PC-9 (cell line): ENCODE data around the gene FAM20C. TPM values are rescaled to one million over a fixed set of nuclear protein-coding genes. Genes with fewer than 3 reads are reported as not detected.

ENCODE experiments used
- BruUV-seq: library from RNA; stranded (reverse); fragments of 400-500 nt; replicated peaks from 2 replicates; lab custom pipeline; 2021; lab: Mats Ljungman, UMichigan
- CTCF ChIA-PET: fragments of 300-600 bp; sonication (Branson Sonifier 250); formaldehyde crosslinking; loops from one replicate; lab custom pipeline; 2022; ENCODE audit warnings: antibody characterized with exemption; lab: Charles Lee
- POLR2A ChIA-PET: fragments of 300-600 bp; sonication (Branson Sonifier 250); formaldehyde crosslinking; loops from one replicate; lab custom pipeline; 2022; ENCODE audit warnings: antibody characterized with exemption; ENCODE audit not compliant: unreplicated experiment; lab: Charles Lee
- DNase-seq, 2 experiments: peaks; one replicate each; pipeline versions ENCODE4 v3.0.0 to v3.0.0-alpha.2; 2015 to 2022; ENCODE audit warnings: mixed read lengths in 1 of 2
- H2AFZ ChIP-seq: fragments of 200-600 bp; sonication (generic); 2 replicates; pipeline ENCODE4 v1.8.1; 2017; ENCODE audit warnings: antibody characterized with exemption
- H3F3A ChIP-seq: fragments of 200-600 bp; sonication (generic); 2 replicates; pipeline ENCODE4 v1.8.1; 2017; ENCODE audit warnings: antibody characterized with exemption, mild to moderate bottlenecking, low read depth; ENCODE audit not compliant: insufficient read depth
- H3K27ac ChIP-seq: fragments of 200-600 bp; sonication (generic); 2 replicates; pipeline ENCODE4 v1.6.1; 2016; ENCODE audit warnings: mixed run types
- H3K27me3 ChIP-seq: fragments of 200-600 bp; sonication (generic); 2 replicates; pipeline ENCODE4 v1.6.1; 2016; ENCODE audit warnings: low read depth, mixed run types; ENCODE audit not compliant: insufficient read depth
- H3K36me3 ChIP-seq: fragments of 200-600 bp; sonication (generic); 2 replicates; pipeline ENCODE4 v1.6.1; 2016; ENCODE audit warnings: low read depth, mixed run types
- H3K4me1 ChIP-seq: fragments of 200-600 bp; sonication (generic); replicated peaks from 2 replicates; pipeline ENCODE4 v1.6.1; 2016; ENCODE audit warnings: mixed run types; ENCODE audit not compliant: insufficient read depth
- H3K4me2 ChIP-seq: fragments of 200-600 bp; sonication (generic); 2 replicates; pipeline ENCODE4 v1.6.1; 2017; ENCODE audit warnings: mixed run types
- H3K4me3 ChIP-seq: fragments of 200-600 bp; sonication (generic); 2 replicates; pipeline ENCODE4 v1.6.1; 2016; ENCODE audit warnings: mixed run types
- H3K79me2 ChIP-seq: fragments of 200-600 bp; sonication (generic); 2 replicates; pipeline ENCODE4 v1.6.1; 2017; ENCODE audit warnings: low read depth, mixed run types
- H3K9me2 ChIP-seq: fragments of 200-600 bp; sonication (generic); 2 replicates; pipeline ENCODE4 v1.8.1; 2017; ENCODE audit warnings: mild to moderate bottlenecking; ENCODE audit not compliant: insufficient read depth
- H3K9me3 ChIP-seq: fragments of 200-600 bp; sonication (generic); 2 replicates; pipeline ENCODE4 v1.8.1; 2016; ENCODE audit warnings: low read depth; ENCODE audit not compliant: insufficient read depth
- H4K20me1 ChIP-seq: fragments of 200-600 bp; sonication (generic); 2 replicates; pipeline ENCODE4 v1.8.1; 2017; ENCODE audit not compliant: insufficient read depth
- CTCF ChIP-seq: fragments of 200-600 bp; sonication (generic); conservative IDR thresholded peaks from 2 replicates; pipeline ENCODE4 v1.6.1; 2017; ENCODE audit warnings: mixed run types, antibody characterized with exemption, mild to moderate bottlenecking, moderate library complexity
- EZH2 ChIP-seq: fragments of 200-600 bp; sonication (generic); IDR thresholded peaks from 2 replicates; pipeline ENCODE4 v1.8.0; 2017; ENCODE audit warnings: antibody characterized with exemption, low read depth
- intact Hi-C: fragments of 100-400 bp; cut with micrococcal nuclease; formaldehyde crosslinking; loops from one replicate; pipeline ENCODE4 v1.10.0; 2022; ENCODE audit not compliant: unreplicated experiment
- total RNA-seq: library from RNA; stranded (reverse); gene quantifications from 2 replicates; pipeline ENCODE4 v1.2.3, GENCODE V29; 2021

Gene FAM20C
- total RNA-seq, 1 experiment from 2014 or later = 31.0 TPM

GRCh38 chr7:163298-163695, 29.1 kb upstream of the FAM20C start:
- H3K36me3 ChIP-seq = no peaks in the 10 kb centered on the region
- H3K4me2 ChIP-seq = no peak overlapping the region
- no peak for TF ChIP-seq CTCF
- TF ChIP-seq EZH2 = no peak
- no peak for DNase-seq
- H3K9me3 ChIP-seq = no peaks in the 10 kb centered on the region
- H4K20me1 ChIP-seq = no peaks in the 10 kb centered on the region
- CTCF ChIA-PET = no interaction called here
- no TSS peak for BruUV-seq
- H3K4me1 ChIP-seq = no peaks in the 10 kb centered on the region
- intact Hi-C loops = no loop called here
- no peak overlapping the region for H3K4me3 ChIP-seq
- peaks cover 4% of the 10 kb centered on the region; the same call in 1 of the 2 replicates for H3F3A ChIP-seq
- no peaks in the 10 kb centered on the region for H3K79me2 ChIP-seq
- POLR2A ChIA-PET = no interaction called here
- H3K27me3 ChIP-seq = peaks cover 64% of the 10 kb centered on the region
- H2AFZ ChIP-seq = no peak overlapping the region
- H3K27ac ChIP-seq = no peak overlapping the region
- H3K9me2 ChIP-seq = no peaks in the 10 kb centered on the region

DNA sequence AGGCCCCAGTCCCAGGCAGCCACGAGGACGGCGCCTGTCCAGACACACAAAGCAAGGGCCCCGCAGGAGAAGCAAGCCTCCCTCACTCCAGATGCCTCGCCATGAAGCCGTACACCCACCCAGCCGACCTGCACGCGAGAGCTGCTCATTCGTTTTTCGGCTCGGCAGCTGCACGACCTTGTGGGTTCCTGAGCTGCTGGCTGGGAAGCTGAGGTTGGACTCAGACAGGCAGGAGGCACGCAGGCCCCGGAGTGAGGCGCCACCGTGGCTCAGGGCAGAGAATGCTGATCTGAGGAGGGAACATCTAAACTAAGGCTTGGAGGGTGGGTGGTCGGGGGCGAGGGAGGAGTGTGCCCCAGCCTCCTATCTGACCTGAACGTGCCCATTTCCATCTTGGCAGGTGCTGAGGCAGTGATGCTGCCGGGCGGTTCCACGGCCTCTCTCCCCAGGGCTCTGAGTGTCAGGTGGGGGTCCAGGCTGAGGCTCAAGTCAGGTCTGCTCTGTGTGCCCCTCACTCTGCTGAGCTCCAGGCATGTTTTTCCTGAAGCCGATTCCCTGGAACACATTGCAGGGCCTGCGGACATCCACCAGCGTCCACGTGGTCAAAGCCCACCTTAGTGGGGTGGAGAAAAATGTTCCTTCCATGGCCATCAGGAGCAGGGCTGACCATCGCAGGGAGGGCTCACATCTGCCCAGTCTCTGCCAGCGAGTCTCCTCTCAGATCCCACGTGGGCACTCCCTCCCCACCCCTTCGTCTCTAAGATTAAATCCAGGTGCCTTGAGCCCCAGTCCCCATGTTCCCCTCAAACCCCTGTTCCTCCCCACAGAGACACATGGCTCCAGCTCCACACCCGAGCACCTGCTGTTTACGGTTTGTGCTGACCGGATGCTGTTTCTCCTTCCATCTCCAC, 28.1 kb upstream of the FAM20C start:
- Histone ChIP-seq H3K36me3 (no peaks in the 10 kb centered on the region), H3K9me2 (no peaks in the 10 kb centered on the region), H2AFZ (no peak overlapping the region), H3K9me3 (no peaks in the 10 kb centered on the region), H3K27ac (no peak overlapping the region), H3K4me3 (no peak overlapping the region), H3K27me3 (peaks cover 73% of the 10 kb centered on the region), H4K20me1 (no peaks in the 10 kb centered on the region), H3F3A (peaks cover 4% of the 10 kb centered on the region; the same call in 1 of the 2 replicates), H3K79me2 (no peaks in the 10 kb centered on the region), H3K4me2 (no peak overlapping the region), H3K4me1 (no peaks in the 10 kb centered on the region)
- DNase-seq = no peak
- no TSS peak for BruUV-seq
- CTCF ChIA-PET = no interaction called here
- TF ChIP-seq CTCF (no peak), EZH2 (no peak)
- POLR2A ChIA-PET = no interaction called here
- intact Hi-C loops = no loop called here

DNA sequence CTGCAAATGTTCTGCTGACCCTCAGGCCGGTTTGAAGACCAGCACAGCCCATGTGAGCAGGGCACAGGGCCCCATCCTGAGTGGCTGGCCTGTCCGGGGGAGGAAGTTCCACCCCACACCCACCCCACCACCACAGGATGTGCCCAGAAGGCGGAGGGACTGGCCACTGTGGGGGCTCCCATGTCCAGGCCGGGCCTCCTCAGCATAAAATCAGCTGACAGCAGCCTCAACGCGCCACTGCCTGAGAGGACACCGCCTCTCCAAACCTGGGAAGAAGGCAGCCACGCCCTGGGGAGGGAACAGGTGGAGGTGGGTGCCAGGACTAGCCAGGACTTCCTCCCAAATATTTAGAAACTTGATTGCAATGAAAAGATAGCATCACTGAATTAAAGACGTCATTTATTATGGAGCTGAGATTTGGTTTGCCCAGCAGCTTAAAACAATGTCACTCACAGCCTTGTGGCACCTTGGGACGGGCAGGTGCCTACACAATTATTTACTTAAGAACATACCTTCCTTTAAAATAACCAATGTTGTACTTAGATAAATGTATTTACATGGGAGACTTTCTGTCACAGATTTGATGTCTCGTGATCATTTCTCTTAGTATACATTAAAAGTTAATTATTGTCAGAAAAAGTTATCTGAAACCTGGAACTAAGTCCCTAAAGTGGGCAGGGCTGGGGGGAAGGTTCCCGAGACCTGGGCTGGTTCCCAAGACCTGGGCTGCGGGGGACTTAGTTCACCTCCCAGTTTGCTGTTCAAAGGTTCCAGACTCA, 27.3 kb upstream of the FAM20C start:
- Histone ChIP-seq H3K27ac (no peak overlapping the region), H3K4me2 (no peak overlapping the region), H3K36me3 (no peaks in the 10 kb centered on the region), H3K9me2 (no peaks in the 10 kb centered on the region), H3K79me2 (no peaks in the 10 kb centered on the region), H2AFZ (no peak overlapping the region), H3F3A (peaks cover 4% of the 10 kb centered on the region; the same call in 1 of the 2 replicates), H3K4me3 (no peak overlapping the region), H3K9me3 (no peaks in the 10 kb centered on the region), H3K4me1 (no peaks in the 10 kb centered on the region), H4K20me1 (no peaks in the 10 kb centered on the region), H3K27me3 (peaks cover 82% of the 10 kb centered on the region)
- DNase-seq = no peak
- ChIA-PET POLR2A (no interaction called here), CTCF (no interaction called here)
- TF ChIP-seq EZH2 = no peak
- TF ChIP-seq CTCF = no peak
- intact Hi-C loops = no loop called here
- BruUV-seq = no TSS peak
